GM12878 (cell line): ENCODE measurements around the gene NBR1. TPM values are rescaled to one million over a fixed set of nuclear protein-coding genes. Genes with fewer than 3 reads are reported as not detected.

Experiments
- ATAC-seq: fragments of 200-7000 bp; cut with Tn5 transposase; 3 replicates; pipeline ENCODE4 v1.9.1; 2020; ENCODE audit warnings: mild to moderate bottlenecking, moderate library complexity
- BruUV-seq: library from RNA; stranded (reverse); fragments of 400-500 nt; replicated peaks from 2 replicates; lab custom pipeline; 2021; lab: Mats Ljungman, UMichigan
- CTCF ChIA-PET: fragments of 300-600 bp; sonication (Branson Sonifier 250); formaldehyde crosslinking; extraction: SDS; loops from one replicate; lab custom pipeline; 2021; ENCODE audit warnings: inconsistent platforms; lab: Yijun Ruan, JAX
- POLR2A ChIA-PET: fragments of 350-600 bp; formaldehyde crosslinking; extraction: SDS; loops from one replicate; lab custom pipeline; 2021; ENCODE audit warnings: inconsistent platforms; lab: Charles Lee
- RAD21 ChIA-PET: fragments of 300-600 bp; sonication (Branson Sonifier 250); formaldehyde crosslinking; loops from one replicate; lab custom pipeline; 2023; ENCODE audit warnings: antibody characterized with exemption; ENCODE audit not compliant: unreplicated experiment; lab: Charles Lee
- SMC1A ChIA-PET: fragments of 300-600 bp; sonication (Branson Sonifier 250); formaldehyde crosslinking; loops from one replicate; lab custom pipeline; 2023; ENCODE audit not compliant: unreplicated experiment, uncharacterized antibody; lab: Charles Lee
- DNase-seq: peaks from one replicate; pipeline ENCODE4 v3.0.0-alpha.2; 2011; ENCODE audit warnings: low read depth, low spot score
- FAIRE-seq: peaks from 3 replicates; lab custom pipeline; 2011; peaks lifted over from hg19 to GRCh38; lab: Jason Lieb, UNC
- H2AFZ ChIP-seq: 2 replicates; pipeline ENCODE4 v1.6.0; 2011; ENCODE audit warnings: low read depth, low read length, control low read depth; ENCODE audit not compliant: control insufficient read depth
- H3K27ac ChIP-seq: 2 replicates; pipeline ENCODE4 v1.5.1; 2011; ENCODE audit warnings: control low read depth; ENCODE audit not compliant: control insufficient read depth, insufficient read depth
- H3K27me3 ChIP-seq, 2 experiments: replicated peaks in 1 of 2; 2 replicates each; pipeline versions ENCODE4 v1.6.0 to v1.6.1; 2011; ENCODE audit warnings: low read length in 1 of 2; ENCODE audit not compliant: control insufficient read depth in 2 of 2, insufficient read depth in 2 of 2
- H3K36me3 ChIP-seq, 2 experiments: 2 replicates each; pipeline ENCODE4 v1.5.1; 2011; ENCODE audit warnings: low read length in 1 of 2; ENCODE audit not compliant: control insufficient read depth in 2 of 2, insufficient read depth in 2 of 2
- H3K4me1 ChIP-seq: 2 replicates; pipeline ENCODE4 v1.6.1; 2011; ENCODE audit warnings: mild to moderate bottlenecking, low read length, moderate library complexity, mixed read lengths; ENCODE audit not compliant: control insufficient read depth, insufficient read depth
- H3K4me2 ChIP-seq: 2 replicates; pipeline ENCODE4 v1.6.0; 2011; ENCODE audit warnings: control low read depth; ENCODE audit not compliant: control insufficient read depth, insufficient read depth
- H3K4me3 ChIP-seq: fragments of 200-600 bp; sonication (generic); 2 replicates; pipeline ENCODE4 v1.5.1; 2016
- H3K79me2 ChIP-seq: 2 replicates; pipeline ENCODE4 v1.6.0; 2011; ENCODE audit warnings: low read length; ENCODE audit not compliant: control insufficient read depth, insufficient read depth
- H3K9ac ChIP-seq: 2 replicates; pipeline ENCODE4 v1.8.0; 2011; ENCODE audit warnings: low read length, control low read depth, mixed read lengths; ENCODE audit not compliant: control insufficient read depth, insufficient read depth
- H3K9me3 ChIP-seq: replicated peaks from 3 replicates; pipeline ENCODE4 v1.5.1; 2011; ENCODE audit warnings: mild to moderate bottlenecking, low read length; ENCODE audit not compliant: control insufficient read depth, insufficient read depth
- H4K20me1 ChIP-seq: 2 replicates; pipeline ENCODE4 v1.6.0; 2011; ENCODE audit not compliant: control insufficient read depth, insufficient read depth
- BMI1 ChIP-seq: fragments of 450-650 bp; IDR thresholded peaks from 2 replicates; pipeline ENCODE4 v1.6.1; 2016; ENCODE audit warnings: mild to moderate bottlenecking, moderate library complexity, borderline replicate concordance
- EED ChIP-seq: sonication (generic); IDR thresholded peaks from 2 replicates; pipeline ENCODE4 v1.6.1; 2016; ENCODE audit warnings: antibody characterized with exemption, low read depth
- RAD21 ChIP-seq: IDR thresholded peaks from 2 replicates; pipeline ENCODE4 v1.6.1; 2011; ENCODE audit warnings: mild to moderate bottlenecking, low read depth, low read length, moderate library complexity; ENCODE audit not compliant: insufficient read depth
- SUZ12 ChIP-seq: fragments of 200-600 bp; sonication (generic); IDR thresholded peaks from one replicate; pipeline ENCODE4 v1.6.1; 2018; ENCODE audit warnings: antibody characterized with exemption, mild to moderate bottlenecking; ENCODE audit not compliant: unreplicated experiment
- WGBS: methylation state at CpG from one replicate; pipeline ENCODE4 v1.1.6; 2016; ENCODE audit warnings: low lambda C conversion rate; ENCODE audit not compliant: insufficient replicate concordance, insufficient coverage; ENCODE audit errors: missing lambda C conversion rate; 5-methylcytosine and 5-hydroxymethylcytosine counted together
- in situ Hi-C: fragments of 300-500 bp; cut with MboI; formaldehyde crosslinking; loops from 9 replicates; pipeline ENCODE4 v1.14.3; 2018; ENCODE audit warnings: mixed read lengths
- intact Hi-C: fragments of 100-400 bp; cut with micrococcal nuclease; formaldehyde crosslinking; loops from one replicate; pipeline ENCODE4 v1.14.2; 2022; ENCODE audit not compliant: unreplicated experiment
- polyA plus RNA-seq, 11 experiments: library from polyadenylated mRNA; depleted of rRNA in 4 of 11; unstranded in 6 of 11; stranded (reverse) in 5 of 11; fragments of >200 nt; fragmentation: Nextera tagmentation in 4 of 11; fragmentation: Illumina TruSeq in 1 of 11; extraction: Ambion mirVana in 4 of 11; extraction: Trizol in 1 of 11; gene quantifications; 1 replicate in 1 of 11; 2 replicates in 10 of 11; pipeline versions ENCODE4 v1.2.1 to v1.2.3, GENCODE V29; 2011 to 2016; ENCODE audit warnings: inconsistent platforms in 2 of 11, missing spikeins in 2 of 11, low read depth in 1 of 11
- total RNA-seq, 4 experiments: library from RNA; depleted of rRNA in 3 of 4; stranded (reverse); fragments of >200 nt in 3 of 4; fragmentation: Illumina TruSeq in 1 of 4; extraction: Trizol in 1 of 4; gene quantifications; 2 replicates each; pipeline versions ENCODE4 v1.2.1 to v1.2.3, GENCODE V29; 2013 to 2021
- TF ChIP-seq, protein P1 (sequence below): fragments of 450-650 bp; IDR thresholded peaks from 2 replicates; pipeline ENCODE4 v1.6.1; 2018; ENCODE audit warnings: borderline replicate concordance, mild to moderate bottlenecking; ENCODE audit not compliant: partially characterized antibody
- TF ChIP-seq, protein P2 (sequence below): fragments of 150-350 bp; IDR thresholded peaks from 2 replicates; pipeline ENCODE4 v1.6.1; 2016; ENCODE audit warnings: low read depth, low read length

Gene NBR1
- total and polyA plus RNA-seq, 10 of the 15 experiments (the other 5 are each of a cell fraction or from before 2014, with no cell fraction given), result 3.5 to 55.2 (median 28.2) TPM

GRCh38 chr17:43224146-43224705 lies 53.2 kb downstream of the NBR1 start:
- 86% methylated on average over 7 of the region's 7 CpGs for WGBS
- in situ Hi-C loops, result loop anchor here (25.0 kb wide), 7 partner anchors 438 to 1638 kb away; partner anchors contain the start of genes DNAJC7, EIF1, HDAC5 and MEOX1
- ChIA-PET RAD21 (no interaction called here), POLR2A (no interaction called here), CTCF (interaction anchor here (0.6 kb wide), 1 partner anchor 95 kb away, joined by 3 read pairs; no protein-coding TSS in a partner anchor), SMC1A (interaction anchor here (0.8 to 1.2 kb wide), 2 partner anchors 12 to 46 kb away, joined by 3 read pairs; partner anchors contain the start of gene TMEM106A)
- ATAC-seq (no peak), DNase-seq (no peak), FAIRE-seq (no peak)
- Histone ChIP-seq H3K4me3 (no peak overlapping the region), H3K9ac (no peak overlapping the region), H3K4me2 (no peak overlapping the region), H3K79me2 (no peaks in the 10 kb centered on the region), H3K4me1 (no peaks in the 10 kb centered on the region), H3K27ac (no peak overlapping the region), H3K27me3 (no peaks in the 10 kb centered on the region), H4K20me1 (no peaks in the 10 kb centered on the region), H2AFZ (no peak overlapping the region), H3K36me3 (no peaks in the 10 kb centered on the region; a peak in 1 of 4 replicates), H3K9me3 (no peaks in the 10 kb centered on the region)
- BruUV-seq, result no TSS peak
- TF ChIP-seq, protein P1, sequence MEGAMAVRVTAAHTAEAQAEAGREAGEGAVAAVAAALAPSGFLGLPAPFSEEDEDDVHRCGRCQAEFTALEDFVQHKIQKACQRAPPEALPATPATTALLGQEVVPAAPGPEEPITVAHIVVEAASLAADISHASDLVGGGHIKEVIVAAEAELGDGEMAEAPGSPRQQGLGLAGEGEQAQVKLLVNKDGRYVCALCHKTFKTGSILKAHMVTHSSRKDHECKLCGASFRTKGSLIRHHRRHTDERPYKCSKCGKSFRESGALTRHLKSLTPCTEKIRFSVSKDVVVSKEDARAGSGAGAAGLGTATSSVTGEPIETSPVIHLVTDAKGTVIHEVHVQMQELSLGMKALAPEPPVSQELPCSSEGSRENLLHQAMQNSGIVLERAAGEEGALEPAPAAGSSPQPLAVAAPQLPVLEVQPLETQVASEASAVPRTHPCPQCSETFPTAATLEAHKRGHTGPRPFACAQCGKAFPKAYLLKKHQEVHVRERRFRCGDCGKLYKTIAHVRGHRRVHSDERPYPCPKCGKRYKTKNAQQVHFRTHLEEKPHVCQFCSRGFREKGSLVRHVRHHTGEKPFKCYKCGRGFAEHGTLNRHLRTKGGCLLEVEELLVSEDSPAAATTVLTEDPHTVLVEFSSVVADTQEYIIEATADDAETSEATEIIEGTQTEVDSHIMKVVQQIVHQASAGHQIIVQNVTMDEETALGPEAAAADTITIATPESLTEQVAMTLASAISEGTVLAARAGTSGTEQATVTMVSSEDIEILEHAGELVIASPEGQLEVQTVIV, result no peak
- TF ChIP-seq, protein P2, sequence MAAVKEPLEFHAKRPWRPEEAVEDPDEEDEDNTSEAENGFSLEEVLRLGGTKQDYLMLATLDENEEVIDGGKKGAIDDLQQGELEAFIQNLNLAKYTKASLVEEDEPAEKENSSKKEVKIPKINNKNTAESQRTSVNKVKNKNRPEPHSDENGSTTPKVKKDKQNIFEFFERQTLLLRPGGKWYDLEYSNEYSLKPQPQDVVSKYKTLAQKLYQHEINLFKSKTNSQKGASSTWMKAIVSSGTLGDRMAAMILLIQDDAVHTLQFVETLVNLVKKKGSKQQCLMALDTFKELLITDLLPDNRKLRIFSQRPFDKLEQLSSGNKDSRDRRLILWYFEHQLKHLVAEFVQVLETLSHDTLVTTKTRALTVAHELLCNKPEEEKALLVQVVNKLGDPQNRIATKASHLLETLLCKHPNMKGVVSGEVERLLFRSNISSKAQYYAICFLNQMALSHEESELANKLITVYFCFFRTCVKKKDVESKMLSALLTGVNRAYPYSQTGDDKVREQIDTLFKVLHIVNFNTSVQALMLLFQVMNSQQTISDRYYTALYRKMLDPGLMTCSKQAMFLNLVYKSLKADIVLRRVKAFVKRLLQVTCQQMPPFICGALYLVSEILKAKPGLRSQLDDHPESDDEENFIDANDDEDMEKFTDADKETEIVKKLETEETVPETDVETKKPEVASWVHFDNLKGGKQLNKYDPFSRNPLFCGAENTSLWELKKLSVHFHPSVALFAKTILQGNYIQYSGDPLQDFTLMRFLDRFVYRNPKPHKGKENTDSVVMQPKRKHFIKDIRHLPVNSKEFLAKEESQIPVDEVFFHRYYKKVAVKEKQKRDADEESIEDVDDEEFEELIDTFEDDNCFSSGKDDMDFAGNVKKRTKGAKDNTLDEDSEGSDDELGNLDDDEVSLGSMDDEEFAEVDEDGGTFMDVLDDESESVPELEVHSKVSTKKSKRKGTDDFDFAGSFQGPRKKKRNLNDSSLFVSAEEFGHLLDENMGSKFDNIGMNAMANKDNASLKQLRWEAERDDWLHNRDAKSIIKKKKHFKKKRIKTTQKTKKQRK, result no peak
- TF ChIP-seq EED (no peak), RAD21 (no peak), BMI1 (no peak), SUZ12 (no peak)
- intact Hi-C loops, result no loop called here
